Fibroblast of mammary gland (primary cell): ENCODE measurements around the gene GRIA1.

Source experiments
- DNase-seq: peaks from one replicate; pipeline ENCODE4 v3.0.0-alpha.2; 2010; ENCODE audit warnings: low read depth
- H3K4me3 ChIP-seq: 2 replicates; pipeline ENCODE4 v1.5.1; 2011; ENCODE audit warnings: low read depth, mild to moderate bottlenecking, low read length, moderate library complexity; ENCODE audit not compliant: control insufficient read depth
- TF ChIP-seq, protein P1 (sequence below): conservative IDR thresholded peaks from 2 replicates; pipeline ENCODE4 v1.5.1; 2011; ENCODE audit warnings: low read depth, low read length, inconsistent platforms; ENCODE audit not compliant: control insufficient read depth, insufficient read depth

The GRIA1 gene

DNA sequence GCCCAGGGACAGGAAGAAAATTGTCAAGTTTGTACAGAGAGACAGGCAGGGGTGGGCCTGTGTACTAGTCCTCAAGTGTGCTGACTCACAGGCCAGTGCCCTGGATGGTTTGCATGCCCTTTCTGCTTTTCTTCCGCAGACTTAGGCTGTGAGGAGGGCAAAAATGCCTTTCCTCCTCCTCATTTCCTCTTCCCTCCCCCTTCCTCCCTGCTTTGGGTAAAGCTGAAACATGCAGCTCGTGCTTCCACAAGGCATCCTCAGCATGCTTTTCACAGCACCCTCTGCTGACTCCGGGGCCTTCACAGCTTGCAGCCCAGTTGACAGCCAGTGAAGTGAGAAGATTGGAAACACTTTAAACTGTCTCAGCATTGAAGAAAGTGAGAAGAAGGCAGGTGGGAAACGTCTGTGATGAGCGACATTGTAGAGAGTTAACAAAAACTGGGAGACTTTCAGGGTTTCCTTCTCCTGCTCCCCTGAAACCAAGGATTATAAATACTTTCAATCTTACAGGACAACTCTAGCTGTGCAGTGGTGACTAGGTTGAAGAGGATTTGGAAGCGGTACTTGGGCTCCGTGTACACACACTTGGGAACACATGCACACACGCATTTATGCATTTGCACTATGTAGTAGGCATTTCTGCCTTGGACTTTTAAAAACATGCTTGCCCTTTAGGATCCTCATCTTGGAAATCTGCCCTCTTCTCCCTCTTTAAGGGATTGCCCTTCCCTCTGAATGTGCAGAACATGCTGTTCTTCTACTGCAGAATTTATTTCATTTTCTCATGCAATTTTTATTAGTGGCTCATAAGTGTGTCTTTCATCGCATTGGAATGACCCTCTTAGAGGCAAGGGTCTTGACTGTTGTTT is 138.8 kb downstream of the GRIA1 start:
- no peak overlapping the region for H3K4me3 ChIP-seq
- DNase-seq, result peak; percentile 97

DNA sequence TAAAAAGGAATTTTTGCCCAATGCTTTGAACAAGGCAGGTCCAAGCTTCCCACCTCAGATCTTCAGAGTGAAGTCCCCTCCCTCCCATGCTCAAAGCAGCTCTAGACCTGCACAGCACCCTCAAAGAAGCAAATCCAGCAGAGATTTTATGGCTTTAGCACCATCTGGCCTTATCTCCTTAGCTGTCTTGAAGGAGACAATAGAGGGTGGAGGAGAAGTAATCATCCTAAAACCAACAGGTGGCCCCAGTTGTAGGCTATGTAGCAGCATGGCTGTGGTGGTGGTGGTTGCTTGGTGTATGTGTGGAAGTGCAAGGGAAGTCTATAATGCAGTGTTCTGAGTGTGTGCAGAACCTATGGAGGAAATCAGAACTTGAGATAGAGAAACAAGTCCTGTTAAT is 140.1 kb downstream of the GRIA1 start:
- TF ChIP-seq, protein P1, sequence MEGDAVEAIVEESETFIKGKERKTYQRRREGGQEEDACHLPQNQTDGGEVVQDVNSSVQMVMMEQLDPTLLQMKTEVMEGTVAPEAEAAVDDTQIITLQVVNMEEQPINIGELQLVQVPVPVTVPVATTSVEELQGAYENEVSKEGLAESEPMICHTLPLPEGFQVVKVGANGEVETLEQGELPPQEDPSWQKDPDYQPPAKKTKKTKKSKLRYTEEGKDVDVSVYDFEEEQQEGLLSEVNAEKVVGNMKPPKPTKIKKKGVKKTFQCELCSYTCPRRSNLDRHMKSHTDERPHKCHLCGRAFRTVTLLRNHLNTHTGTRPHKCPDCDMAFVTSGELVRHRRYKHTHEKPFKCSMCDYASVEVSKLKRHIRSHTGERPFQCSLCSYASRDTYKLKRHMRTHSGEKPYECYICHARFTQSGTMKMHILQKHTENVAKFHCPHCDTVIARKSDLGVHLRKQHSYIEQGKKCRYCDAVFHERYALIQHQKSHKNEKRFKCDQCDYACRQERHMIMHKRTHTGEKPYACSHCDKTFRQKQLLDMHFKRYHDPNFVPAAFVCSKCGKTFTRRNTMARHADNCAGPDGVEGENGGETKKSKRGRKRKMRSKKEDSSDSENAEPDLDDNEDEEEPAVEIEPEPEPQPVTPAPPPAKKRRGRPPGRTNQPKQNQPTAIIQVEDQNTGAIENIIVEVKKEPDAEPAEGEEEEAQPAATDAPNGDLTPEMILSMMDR, result no peak
- DNase-seq, result no peak

More for the DNA sequence above, 138.8 kb downstream of the GRIA1 start:
- TF ChIP-seq, protein P1, result peak; percentile 48

DNA sequence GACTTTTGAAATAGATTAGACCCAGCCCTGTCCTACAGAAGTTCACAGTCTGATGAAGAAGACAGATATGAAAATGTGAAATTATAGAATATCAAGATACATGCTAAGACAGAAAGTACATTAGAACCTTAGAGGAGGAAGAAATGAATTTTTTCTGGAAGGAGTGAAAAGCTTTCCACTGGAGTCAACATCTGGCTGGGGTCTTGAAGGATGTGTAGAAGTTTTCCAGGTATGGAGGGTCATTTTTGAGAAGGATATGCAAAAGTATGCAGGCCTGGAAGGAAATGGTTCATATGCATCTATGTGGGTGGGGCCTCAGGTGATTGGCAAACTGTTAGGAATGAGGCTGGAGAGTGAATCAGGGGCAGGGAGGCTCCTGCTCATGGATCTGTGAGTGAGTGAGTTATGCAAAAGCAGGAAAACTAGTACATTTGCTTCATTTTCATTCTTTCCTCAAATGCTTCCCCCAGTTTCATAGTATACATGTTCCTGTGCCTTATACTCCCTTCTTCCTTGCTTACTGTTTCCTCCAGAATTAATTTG is 142.3 kb downstream of the GRIA1 start:
- peak; percentile 38 for DNase-seq
- TF ChIP-seq, protein P1, result no peak
- no peak overlapping the region for H3K4me3 ChIP-seq

More for the DNA sequence above, 140.1 kb downstream of the GRIA1 start:
- H3K4me3 ChIP-seq, result no peak overlapping the region

DNA sequence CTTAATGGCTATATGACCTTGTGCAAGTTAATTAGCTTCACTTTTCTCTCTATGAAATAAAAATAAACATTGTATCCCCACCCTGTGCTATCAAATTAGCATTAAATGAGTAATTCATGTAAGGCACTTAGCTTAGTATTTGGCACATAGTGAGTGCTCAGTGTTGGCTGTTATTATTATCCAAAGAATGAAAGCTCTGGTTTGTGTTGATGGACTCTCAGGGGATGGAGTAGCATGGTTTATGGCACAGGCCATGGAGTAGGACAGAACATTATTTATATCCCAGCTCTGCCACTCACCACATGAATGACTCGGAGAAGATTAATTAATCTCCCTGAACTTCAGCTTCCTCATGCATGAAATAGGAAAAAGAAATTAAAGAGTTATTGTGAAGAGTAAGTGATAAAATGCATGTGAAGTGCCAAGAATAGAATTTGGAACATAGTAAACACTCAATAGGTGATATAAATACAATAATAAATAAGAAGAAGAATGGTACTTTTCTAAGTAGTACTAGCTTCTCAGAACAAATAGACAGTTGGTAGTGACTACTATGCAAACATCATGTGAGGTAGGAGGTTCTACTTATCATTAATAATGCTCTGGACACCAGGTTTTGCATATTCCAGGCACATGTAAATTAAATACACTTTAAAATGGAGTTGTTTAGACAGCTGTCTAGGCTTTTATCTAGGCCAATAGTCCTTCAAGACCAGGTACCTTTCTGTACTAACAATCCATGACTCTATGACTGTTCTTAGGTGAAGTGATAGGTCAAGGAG is 146.4 kb downstream of the GRIA1 start:
- no peak overlapping the region for H3K4me3 ChIP-seq
- peak; percentile 20 for DNase-seq
- TF ChIP-seq, protein P1, result no peak

DNA sequence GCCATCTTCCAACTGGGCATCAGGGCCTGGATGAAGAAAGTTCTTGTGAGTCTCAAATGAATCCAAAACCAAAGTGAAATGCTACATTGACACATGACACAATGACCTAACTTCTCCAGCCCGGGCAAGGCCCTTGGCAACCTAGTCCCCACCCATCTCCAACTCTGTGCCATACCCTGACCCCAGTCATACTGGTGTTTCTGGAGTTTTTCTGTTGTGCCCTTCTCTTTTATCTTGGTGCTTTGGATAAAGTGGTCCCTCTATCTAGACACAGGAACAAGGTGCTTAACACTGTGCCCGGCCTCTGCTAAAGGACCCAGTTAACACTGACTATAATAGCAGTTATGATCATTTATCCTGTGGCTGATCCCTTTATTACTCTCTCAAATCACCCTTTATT is 149.8 kb downstream of the GRIA1 start:
- no peak for DNase-seq
- H3K4me3 ChIP-seq, result no peak overlapping the region
- TF ChIP-seq, protein P1, result no peak

DNA sequence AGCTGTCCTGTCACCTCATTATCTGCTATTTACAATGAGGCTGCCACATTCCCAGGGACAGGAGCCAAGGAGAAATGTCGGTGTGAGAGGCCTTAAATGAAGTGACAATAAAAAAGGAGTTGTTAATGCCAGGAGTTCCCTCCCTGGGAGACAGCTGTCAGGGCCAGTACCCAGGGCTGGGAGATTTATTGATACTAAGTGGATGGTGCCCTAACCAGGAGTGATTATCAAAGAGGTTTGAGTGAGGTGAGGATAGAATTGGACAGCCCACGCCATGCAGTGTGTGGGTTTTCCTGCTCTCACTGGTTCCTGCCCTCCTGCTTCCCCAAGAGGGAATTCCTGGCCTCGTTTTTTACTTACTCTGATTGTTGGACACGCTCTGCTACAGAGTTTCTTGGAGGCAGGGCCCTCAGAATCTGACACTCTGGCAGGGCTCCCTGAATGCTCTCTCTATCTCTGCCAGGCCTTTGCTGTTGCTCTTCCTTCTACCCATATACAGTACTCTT is 150.8 kb downstream of the GRIA1 start:
- no peak for DNase-seq
- TF ChIP-seq, protein P1, result no peak
- H3K4me3 ChIP-seq, result no peak overlapping the region
